ENCODE data around the gene CDH2.
A peak's percentile ranks its signal among the peaks of the same experiment; 100 is the strongest.
"Not testable (repeated sequence)": the region's sequence is repeated elsewhere in the genome, so short reads cannot be mapped to it uniquely, and the experiment has no call there.

CDH2 gene

GRCh38 chr18:27931535-27931934 is 245.4 kb downstream of the CDH2 start:
- no peak for DNase-seq

- DNase-seq = no peak
These were observed 254.2 kb downstream of the CDH2 start for GRCh38 chr18:27922780-27923179.

GRCh38 chr18:27921904-27922751 is 254.8 kb downstream of the CDH2 start:
- DNase-seq = peak in 3 of 58 donors; percentile 1 to 18 (median 5)

- DNase-seq = no peak
These were observed 255.5 kb downstream of the CDH2 start for GRCh38 chr18:27921392-27921791.

- DNase-seq = no peak
These were observed 256.1 kb downstream of the CDH2 start for GRCh38 chr18:27920836-27921235.

GRCh38 chr18:27906189-27906588 is 270.7 kb downstream of the CDH2 start:
- not testable (repeated sequence) for DNase-seq

GRCh38 chr18:27903906-27904305 is 273.0 kb downstream of the CDH2 start:
- no peak for DNase-seq

- no peak for DNase-seq
These were observed 275.3 kb downstream of the CDH2 start for GRCh38 chr18:27901424-27902226.
